Bronchial epithelial cell (primary cell): ENCODE data around the gene CPOX. TPM values are rescaled to one million over a fixed set of nuclear protein-coding genes. Genes with fewer than 3 reads are reported as not detected.

ENCODE experiments used
- DNase-seq: peaks from one replicate; pipeline ENCODE4 v3.0.0-alpha.2; 2010; ENCODE audit warnings: low read depth
- FAIRE-seq: peaks from 2 replicates; lab custom pipeline; 2011; peaks lifted over from hg19 to GRCh38; lab: Jason Lieb, UNC
- H3K27me3 ChIP-seq: 2 replicates; pipeline ENCODE4 v1.5.1; 2011; ENCODE audit warnings: low read length; ENCODE audit not compliant: control insufficient read depth, insufficient read depth
- H3K36me3 ChIP-seq: 2 replicates; pipeline ENCODE4 v1.5.1; 2011; ENCODE audit warnings: low read length; ENCODE audit not compliant: control insufficient read depth, insufficient read depth
- H3K4me3 ChIP-seq: 2 replicates; pipeline ENCODE4 v1.5.1; 2011; ENCODE audit warnings: mild to moderate bottlenecking, low read depth, low read length, control low read depth
- total RNA-seq: library from RNA; depleted of rRNA; stranded (reverse); fragments of >200 nt; gene quantifications from 2 replicates; pipeline ENCODE4 v1.2.1, GENCODE V29; 2014
- TF ChIP-seq, protein P1 (sequence below): IDR thresholded peaks from 2 replicates; pipeline ENCODE4 v1.5.1; 2011; ENCODE audit warnings: mild to moderate bottlenecking, moderate library complexity, low read length, control low read depth, inconsistent platforms; ENCODE audit not compliant: insufficient read depth, severe bottlenecking

The CPOX gene
- total RNA-seq, 1 donor from 2014 or later = 36.1 TPM

- FAIRE-seq (no peak), DNase-seq (no peak)
- no peak overlapping the region for H3K4me3 ChIP-seq
- no peaks in the 10 kb centered on the region for H3K27me3 ChIP-seq
- no peaks in the 10 kb centered on the region for H3K36me3 ChIP-seq
- TF ChIP-seq, protein P1, sequence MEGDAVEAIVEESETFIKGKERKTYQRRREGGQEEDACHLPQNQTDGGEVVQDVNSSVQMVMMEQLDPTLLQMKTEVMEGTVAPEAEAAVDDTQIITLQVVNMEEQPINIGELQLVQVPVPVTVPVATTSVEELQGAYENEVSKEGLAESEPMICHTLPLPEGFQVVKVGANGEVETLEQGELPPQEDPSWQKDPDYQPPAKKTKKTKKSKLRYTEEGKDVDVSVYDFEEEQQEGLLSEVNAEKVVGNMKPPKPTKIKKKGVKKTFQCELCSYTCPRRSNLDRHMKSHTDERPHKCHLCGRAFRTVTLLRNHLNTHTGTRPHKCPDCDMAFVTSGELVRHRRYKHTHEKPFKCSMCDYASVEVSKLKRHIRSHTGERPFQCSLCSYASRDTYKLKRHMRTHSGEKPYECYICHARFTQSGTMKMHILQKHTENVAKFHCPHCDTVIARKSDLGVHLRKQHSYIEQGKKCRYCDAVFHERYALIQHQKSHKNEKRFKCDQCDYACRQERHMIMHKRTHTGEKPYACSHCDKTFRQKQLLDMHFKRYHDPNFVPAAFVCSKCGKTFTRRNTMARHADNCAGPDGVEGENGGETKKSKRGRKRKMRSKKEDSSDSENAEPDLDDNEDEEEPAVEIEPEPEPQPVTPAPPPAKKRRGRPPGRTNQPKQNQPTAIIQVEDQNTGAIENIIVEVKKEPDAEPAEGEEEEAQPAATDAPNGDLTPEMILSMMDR = no peak
Observed at GRCh38 chr3:98550833-98551232, 42.6 kb downstream of the CPOX start.

DNA sequence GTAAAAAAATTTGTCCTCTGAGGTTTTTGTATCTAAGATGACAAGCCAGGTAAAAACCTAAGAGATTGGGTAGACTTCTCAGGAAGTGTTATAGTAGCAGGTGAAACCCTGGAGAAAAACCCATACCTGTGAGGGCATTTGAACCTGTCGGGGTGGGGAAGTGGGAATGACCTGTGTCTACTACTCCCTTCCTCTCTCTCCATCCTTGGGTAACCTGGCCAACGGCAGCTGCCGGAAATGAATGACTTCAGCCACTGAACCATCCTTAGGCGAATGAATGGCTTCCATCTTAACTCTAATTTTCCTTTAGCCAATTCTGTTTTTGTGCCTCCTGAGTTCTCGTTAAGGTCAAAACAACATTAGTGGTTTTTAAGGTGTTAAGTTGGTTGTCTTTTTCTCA is 44.9 kb downstream of the CPOX start:
- TF ChIP-seq, protein P1 = no peak
- no peaks in the 10 kb centered on the region for H3K27me3 ChIP-seq
- no peak overlapping the region for H3K4me3 ChIP-seq
- no peaks in the 10 kb centered on the region for H3K36me3 ChIP-seq
- DNase-seq (no peak), FAIRE-seq (no peak)

DNA sequence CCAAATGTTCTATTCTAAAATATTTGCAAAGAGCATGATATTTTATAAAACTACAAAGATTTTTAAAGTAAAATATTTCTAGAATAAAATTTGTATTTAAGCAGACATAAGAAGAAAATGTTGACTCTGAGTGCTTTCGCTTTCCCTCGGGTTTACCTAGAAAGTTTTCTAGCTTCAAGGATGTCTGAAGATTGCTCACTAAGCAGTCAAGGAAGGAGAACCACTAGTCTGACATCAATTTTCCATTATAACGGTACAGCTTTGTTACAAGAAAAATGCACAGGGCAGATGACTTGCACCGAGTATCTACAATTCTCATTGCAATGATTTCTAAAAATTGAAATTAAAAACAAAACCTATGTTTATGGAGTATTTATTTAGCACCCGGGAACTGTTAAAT is 47.5 kb downstream of the CPOX start:
- DNase-seq (no peak), FAIRE-seq (no peak)
- Histone ChIP-seq H3K36me3 (no peaks in the 10 kb centered on the region), H3K4me3 (no peak overlapping the region), H3K27me3 (no peaks in the 10 kb centered on the region)
- TF ChIP-seq, protein P1 = no peak

DNA sequence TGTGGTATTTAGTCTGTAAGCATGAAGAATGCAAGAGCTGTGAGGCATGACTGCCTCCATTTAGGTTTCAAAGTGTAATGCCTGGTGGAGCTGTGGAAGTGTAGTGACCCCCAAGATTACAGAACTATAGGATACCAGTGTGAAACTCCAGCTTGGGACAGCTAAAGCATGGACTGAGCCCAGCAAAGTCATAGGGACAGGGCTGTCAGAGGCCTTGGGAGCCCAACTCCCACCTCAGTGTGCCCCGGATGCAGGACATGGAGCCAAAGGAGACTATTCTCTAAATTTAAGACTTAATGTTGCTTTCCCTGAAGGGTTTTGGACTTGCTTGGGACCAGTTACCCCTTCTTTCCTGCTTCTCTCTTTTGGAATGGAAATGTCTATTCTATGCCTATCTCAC is 50.8 kb downstream of the CPOX start:
- TF ChIP-seq, protein P1 = no peak
- H3K27me3 ChIP-seq = no peaks in the 10 kb centered on the region
- DNase-seq = no peak
- no peaks in the 10 kb centered on the region for H3K36me3 ChIP-seq
- no peak for FAIRE-seq
- H3K4me3 ChIP-seq = no peak overlapping the region

DNA sequence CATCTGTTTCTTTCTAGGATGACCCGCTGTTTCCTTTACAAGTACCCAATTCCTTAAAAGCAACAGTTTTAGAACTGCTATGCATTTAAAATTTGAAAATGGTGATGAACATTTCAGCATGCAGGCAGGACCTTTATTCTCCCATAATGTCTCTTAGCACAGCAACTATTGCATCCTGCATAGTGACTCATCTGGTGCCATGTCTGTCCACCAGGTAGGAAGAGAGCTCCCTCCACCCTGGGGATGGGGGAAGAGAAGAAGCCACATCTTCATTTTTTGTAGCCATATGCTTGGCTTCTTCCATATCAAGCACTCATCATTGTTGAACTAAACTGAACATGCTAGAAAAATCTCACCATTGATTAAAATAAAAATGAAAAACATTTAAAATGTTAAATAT is 51.7 kb downstream of the CPOX start:
- DNase-seq (peak; percentile 54), FAIRE-seq (no peak)
- TF ChIP-seq, protein P1 = no peak
- Histone ChIP-seq H3K27me3 (no peaks in the 10 kb centered on the region), H3K36me3 (no peaks in the 10 kb centered on the region), H3K4me3 (no peak overlapping the region)

DNA sequence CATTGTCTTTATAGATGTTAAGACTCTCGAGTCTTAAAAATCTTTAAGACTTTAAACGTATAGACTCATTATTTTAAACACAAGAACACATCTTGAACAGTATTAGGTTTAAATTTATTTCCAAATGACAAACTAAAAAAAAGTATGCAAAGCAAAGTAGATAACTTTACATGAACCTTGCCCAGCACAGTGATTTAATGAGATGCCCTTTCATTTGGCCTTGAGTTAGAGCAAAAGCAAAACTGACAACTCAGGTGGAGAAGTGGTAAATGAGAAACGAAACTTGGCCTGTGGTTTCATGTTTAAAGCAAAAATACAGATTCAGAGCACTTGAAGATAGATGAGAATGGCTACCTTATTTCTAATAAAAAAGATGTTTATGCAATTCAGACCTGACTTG is 53.1 kb downstream of the CPOX start:
- Histone ChIP-seq H3K4me3 (no peak overlapping the region), H3K36me3 (no peaks in the 10 kb centered on the region), H3K27me3 (no peaks in the 10 kb centered on the region)
- no peak for DNase-seq
- TF ChIP-seq, protein P1 = no peak
- no peak for FAIRE-seq
